GM23338 (cell line): ENCODE results near the gene GCKR. TPM values are rescaled to one million over a fixed set of nuclear protein-coding genes. Genes with fewer than 3 reads are reported as not detected.

Experiments used
- ATAC-seq: fragments of 200-7000 bp; cut with Tn5 transposase; 3 replicates; pipeline ENCODE4 v1.9.1; 2020
- DNase-seq: peaks from one replicate; pipeline ENCODE4 v3.0.0-alpha.2; 2015; ENCODE audit warnings: low spot score
- H2AFZ ChIP-seq: fragments of 200-600 bp; sonication (generic); 2 replicates; pipeline ENCODE4 v1.8.0; 2016; ENCODE audit warnings: antibody characterized with exemption, mild to moderate bottlenecking, moderate library complexity
- H3F3A ChIP-seq: fragments of 200-600 bp; sonication (generic); replicated peaks from 2 replicates; pipeline ENCODE4 v1.8.0; 2017; ENCODE audit warnings: antibody characterized with exemption, mixed run types, low read depth
- H3K27ac ChIP-seq: fragments of 200-600 bp; sonication (generic); 2 replicates; pipeline ENCODE4 v1.6.1; 2016; ENCODE audit warnings: low read depth
- H3K27me3 ChIP-seq: fragments of 200-600 bp; sonication (generic); 2 replicates; pipeline ENCODE4 v1.8.0; 2016; ENCODE audit warnings: mild to moderate bottlenecking, mixed run types, moderate library complexity; ENCODE audit not compliant: insufficient read depth
- H3K36me3 ChIP-seq: fragments of 200-600 bp; sonication (generic); 2 replicates; pipeline ENCODE4 v1.8.0; 2016; ENCODE audit warnings: mild to moderate bottlenecking; ENCODE audit not compliant: insufficient read depth
- H3K4me1 ChIP-seq: fragments of 200-600 bp; sonication (generic); 2 replicates; pipeline ENCODE4 v1.8.0; 2016; ENCODE audit warnings: mild to moderate bottlenecking, moderate library complexity; ENCODE audit not compliant: insufficient read depth
- H3K4me2 ChIP-seq: fragments of 200-600 bp; sonication (generic); 2 replicates; pipeline ENCODE4 v1.7.1; 2017; ENCODE audit warnings: mixed run types
- H3K4me3 ChIP-seq: fragments of 200-600 bp; sonication (generic); 2 replicates; pipeline ENCODE4 v1.6.1; 2016; ENCODE audit warnings: mixed run types
- H3K79me2 ChIP-seq: fragments of 200-600 bp; sonication (generic); replicated peaks from 2 replicates; pipeline ENCODE4 v1.8.0; 2017; ENCODE audit warnings: mild to moderate bottlenecking; ENCODE audit not compliant: insufficient read depth
- H3K9me2 ChIP-seq: fragments of 200-600 bp; sonication (generic); 2 replicates; pipeline ENCODE4 v1.8.0; 2017; ENCODE audit not compliant: insufficient read depth
- H4K20me1 ChIP-seq: fragments of 200-600 bp; sonication (generic); replicated peaks from 2 replicates; pipeline ENCODE4 v1.8.0; 2017; ENCODE audit warnings: mild to moderate bottlenecking; ENCODE audit not compliant: insufficient read depth
- H3K27ac Mint-ChIP-seq: 2 replicates; pipeline ENCODE4 v1.8.0; 2020; ENCODE audit warnings: inconsistent platforms, mild to moderate bottlenecking, moderate library complexity, mixed read lengths
- H3K27me3 Mint-ChIP-seq: 3 replicates; pipeline ENCODE4 v1.8.0; 2022; ENCODE audit warnings: low read depth, mild to moderate bottlenecking, moderate library complexity, mixed read lengths, inconsistent platforms; ENCODE audit not compliant: insufficient read depth, poor library complexity
- H3K36me3 Mint-ChIP-seq: 3 replicates; pipeline ENCODE4 v1.8.0; 2021; ENCODE audit warnings: low read depth, mild to moderate bottlenecking, inconsistent platforms, moderate library complexity, mixed read lengths
- H3K4me1 Mint-ChIP-seq: 3 replicates; pipeline ENCODE4 v1.8.0; 2020; ENCODE audit warnings: mild to moderate bottlenecking, inconsistent platforms, mixed read lengths
- H3K4me3 Mint-ChIP-seq: 3 replicates; pipeline ENCODE4 v1.8.0; 2021; ENCODE audit warnings: moderate library complexity, mild to moderate bottlenecking, inconsistent platforms, mixed read lengths
- H3K9me3 Mint-ChIP-seq: 3 replicates; pipeline ENCODE4 v1.8.0; 2020; ENCODE audit warnings: moderate library complexity, mild to moderate bottlenecking, inconsistent platforms, mixed read lengths
- CREB1 ChIP-seq: fragments of 250-450 bp; sonication (Bioruptor Pico); IDR thresholded peaks from 2 replicates; pipeline ENCODE4 v1.5.0; 2020; ENCODE audit warnings: low read depth, mild to moderate bottlenecking, moderate library complexity
- CTCF ChIP-seq, 2 experiments: fragments of 200-600 bp in 1 of 2; sonication (generic) in 1 of 2; conservative IDR thresholded peaks; 2 replicates each; pipeline versions ENCODE4 v1.5.1 to v1.6.1; 2016 to 2017; ENCODE audit warnings: antibody characterized with exemption in 2 of 2, low read depth in 2 of 2, mild to moderate bottlenecking in 2 of 2, moderate library complexity in 1 of 2
- ETS1 ChIP-seq: IDR thresholded peaks from 2 replicates; pipeline ENCODE4 v1.6.1; 2016; ENCODE audit warnings: antibody characterized with exemption
- EZH2 ChIP-seq: fragments of 200-600 bp; sonication (generic); IDR thresholded peaks from one replicate; pipeline ENCODE4 v1.8.0; 2017; ENCODE audit warnings: antibody characterized with exemption, mild to moderate bottlenecking, low read depth; ENCODE audit not compliant: unreplicated experiment
- EZH2phosphoT487 ChIP-seq: fragments of 200-600 bp; sonication (generic); IDR thresholded peaks from one replicate; pipeline ENCODE4 v1.8.1; 2018; ENCODE audit warnings: antibody characterized with exemption; ENCODE audit not compliant: unreplicated experiment
- JUNB ChIP-seq: IDR thresholded peaks from one replicate; pipeline ENCODE4 v1.6.1; 2016; ENCODE audit warnings: antibody characterized with exemption; ENCODE audit not compliant: unreplicated experiment
- NANOG ChIP-seq: IDR thresholded peaks from 2 replicates; pipeline ENCODE4 v1.6.1; 2016; ENCODE audit warnings: antibody characterized with exemption, borderline replicate concordance
- POLR2AphosphoS5 ChIP-seq: IDR thresholded peaks from 2 replicates; pipeline ENCODE4 v1.6.1; 2016; ENCODE audit warnings: antibody characterized with exemption, low read depth
- STAT1 ChIP-seq: IDR thresholded peaks from one replicate; pipeline ENCODE4 v1.6.1; 2016; ENCODE audit warnings: antibody characterized with exemption; ENCODE audit not compliant: unreplicated experiment
- ZNF114 ChIP-seq: fragments of 250-450 bp; sonication (Bioruptor Pico); IDR thresholded peaks from 2 replicates; pipeline ENCODE4 v1.5.0; 2020; ENCODE audit warnings: mild to moderate bottlenecking, moderate library complexity
- ZNF331 ChIP-seq: fragments of 250-450 bp; sonication (Bioruptor Pico); IDR thresholded peaks from 2 replicates; pipeline ENCODE4 v1.5.0; 2020; ENCODE audit warnings: low read depth, mild to moderate bottlenecking, moderate library complexity
- ZNF462 ChIP-seq: fragments of 250-450 bp; sonication (Bioruptor Pico); IDR thresholded peaks from 2 replicates; pipeline ENCODE4 v1.5.0; 2020; ENCODE audit warnings: mild to moderate bottlenecking, moderate library complexity
- polyA plus RNA-seq: library from polyadenylated mRNA; unstranded; fragments of >200 nt; fragmentation: Nextera tagmentation; extraction: Ambion mirVana; gene quantifications from 2 replicates; pipeline ENCODE4 v1.2.1, GENCODE V29; 2016
- total RNA-seq: library from RNA; depleted of rRNA; stranded (reverse); fragments of >200 nt; shearing (Covaris generic); gene quantifications from 2 replicates; pipeline ENCODE4 v1.2.3, GENCODE V29; 2014

The GCKR gene
- total and polyA plus RNA-seq, 2 experiments from 2014 or later: not detected

DNA sequence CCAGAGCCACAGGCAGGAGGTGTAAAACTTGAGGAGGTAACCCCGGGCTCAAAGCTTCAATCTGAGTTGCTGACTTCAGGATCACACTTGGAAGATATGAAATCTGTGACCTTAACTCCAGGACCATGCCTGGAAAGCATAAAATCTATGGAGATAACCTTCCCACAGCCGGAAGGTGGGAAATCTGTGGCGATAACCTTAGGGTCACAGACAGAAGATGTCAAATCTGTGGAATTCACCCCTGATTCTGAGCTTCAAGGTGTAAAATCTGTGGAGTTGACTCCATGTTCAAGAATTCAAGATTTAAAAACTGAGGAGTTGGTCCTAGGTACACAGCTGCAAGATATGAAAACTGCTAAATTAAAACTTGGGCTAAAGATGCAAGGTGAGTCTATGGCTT lies 74.6 kb downstream of the GCKR start (continued):
- TF ChIP-seq POLR2AphosphoS5 (no peak), CREB1 (no peak), NANOG (no peak), CTCF (conservative IDR thresholded peaks at IDR 0.05; ENCODE audit: low read depth in 2 of 2) (no peak), EZH2 (no peak), EZH2phosphoT487 (no peak)

DNA sequence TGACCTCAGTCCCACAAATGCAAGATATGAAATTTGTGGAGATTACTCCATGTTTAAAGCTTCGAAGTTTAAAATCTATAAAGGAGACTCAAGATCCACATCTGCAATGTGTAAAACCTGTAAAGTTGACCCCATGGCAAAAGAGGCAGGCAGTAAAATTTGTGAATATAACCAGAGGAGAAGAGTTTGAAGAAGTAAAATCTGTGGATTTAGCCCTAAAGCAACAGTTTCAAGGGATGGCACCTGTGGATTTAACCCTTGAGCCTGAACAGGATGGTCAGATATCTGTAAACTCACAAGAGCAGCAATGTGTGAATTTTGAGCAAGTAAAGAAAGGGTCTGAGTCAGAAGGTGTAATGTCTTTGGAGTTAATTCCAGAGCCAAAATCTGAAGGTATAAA lies 75.0 kb downstream of the GCKR start:
- Mint-ChIP-seq H3K4me1 (no peaks in the 10 kb centered on the region), H3K4me3 (no peak overlapping the region), H3K36me3 (peaks cover 3% of the 10 kb centered on the region; the same call in 1 of the 3 replicates), H3K9me3 (peaks cover 37% of the 10 kb centered on the region; the same call in 2 of the 3 replicates), H3K27ac (no peak overlapping the region), H3K27me3 (peaks cover 2% of the 10 kb centered on the region)
- Histone ChIP-seq H3K27me3 (peaks cover 12% of the 10 kb centered on the region; the same call in 1 of the 2 replicates), H3F3A (no peaks in the 10 kb centered on the region), H3K36me3 (no peaks in the 10 kb centered on the region), H2AFZ (no peak overlapping the region), H3K4me3 (no peak overlapping the region), H3K9me2 (peaks cover 3% of the 10 kb centered on the region; the same call in 1 of the 2 replicates), H3K4me1 (no peaks in the 10 kb centered on the region), H3K27ac (no peak overlapping the region), H3K4me2 (no peak overlapping the region), H3K79me2 (no peaks in the 10 kb centered on the region), H4K20me1 (no peaks in the 10 kb centered on the region)
- DNase-seq: no peak
- ATAC-seq: no peak
- TF ChIP-seq EZH2phosphoT487 (no peak), ETS1 (no peak), STAT1 (no peak), ZNF114 (CRISPR knock-in tag) (no peak), ZNF462 (CRISPR knock-in tag) (no peak), CTCF (conservative IDR thresholded peaks at IDR 0.05; ENCODE audit: low read depth in 2 of 2) (no peak), ZNF331 (no peak), POLR2AphosphoS5 (no peak), NANOG (no peak), JUNB (no peak), EZH2 (no peak)
